ENCODE results near the gene CLBA1.

GRCh38 chr14:104968541-104969401, 16.8 kb upstream of the CLBA1 start:
- no peak for TF ChIP-seq ARNT (IDR thresholded peaks at IDR 0.05)
- no peak for TF ChIP-seq FOXK2 (IDR thresholded peaks at IDR 0.05)
